ENCODE results near the gene SPTBN1.

The SPTBN1 gene

DNA sequence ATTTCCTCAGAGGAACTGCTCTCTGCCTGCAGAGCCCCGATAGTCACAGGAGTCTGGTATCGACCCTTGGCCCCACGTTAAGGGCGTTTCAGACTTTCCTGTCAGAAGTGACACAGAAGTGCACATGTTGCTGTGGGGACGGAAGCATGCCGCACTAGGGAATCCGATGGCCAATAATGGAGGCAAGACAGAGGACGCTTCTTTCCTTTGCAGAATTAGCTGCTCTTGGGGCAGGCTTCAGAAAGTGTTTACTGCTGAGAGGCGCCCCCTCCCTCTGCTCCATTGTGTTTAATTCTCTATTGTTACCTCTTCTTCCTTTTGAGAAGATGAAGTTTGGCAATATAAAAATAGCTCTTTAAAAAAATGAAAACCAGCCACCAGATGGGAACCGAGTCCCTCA lies 148.7 kb downstream of the SPTBN1 start:
- CTCF ChIA-PET = interaction anchor here (0.8 to 1.9 kb wide), 8 partner anchors 11 to 498 kb away, joined by 3 to 17 read pairs (median 4); no protein-coding TSS in a partner anchor
- Mint-ChIP-seq H3K9me3 (no peaks in the 10 kb centered on the region), H3K27me3 (no peaks in the 10 kb centered on the region), H3K4me1 (peaks cover 91% of the 10 kb centered on the region), H3K36me3 (peaks cover 56% of the 10 kb centered on the region), H3K4me3 (no peak overlapping the region), H3K27ac (peak overlapping the region; percentile 43)
- peak; percentile 28 for DNase-seq

DNA sequence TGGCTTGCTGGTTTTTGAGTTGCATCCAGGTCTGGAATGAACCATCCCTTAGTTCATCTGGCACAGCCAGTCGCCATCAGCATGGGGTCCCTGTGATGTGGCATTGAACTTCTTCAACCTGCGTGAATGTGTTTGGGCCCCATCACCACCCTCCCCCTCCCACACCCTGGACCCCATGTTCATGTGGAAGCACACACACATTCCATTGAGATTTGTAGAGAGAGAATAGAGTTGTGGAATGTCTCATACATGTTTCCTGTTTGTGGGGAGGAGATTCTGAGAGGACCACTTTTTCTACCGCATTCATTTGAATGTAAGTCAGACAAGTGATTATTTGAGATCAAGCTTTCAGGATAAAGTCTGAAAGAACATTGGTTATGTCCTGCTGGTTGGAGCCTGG lies 149.7 kb downstream of the SPTBN1 start:
- Mint-ChIP-seq H3K27ac (peak overlapping the region; percentile 66), H3K9me3 (no peaks in the 10 kb centered on the region), H3K36me3 (peaks cover 49% of the 10 kb centered on the region), H3K4me1 (peaks cover 88% of the 10 kb centered on the region), H3K27me3 (no peaks in the 10 kb centered on the region), H3K4me3 (peak overlapping the region; percentile 6)
- CTCF ChIA-PET = interaction anchor here (1.3 to 1.8 kb wide), 4 partner anchors 15 to 52 kb away, joined by 3 to 17 read pairs (median 4); no protein-coding TSS in a partner anchor
- no peak for DNase-seq

DNA sequence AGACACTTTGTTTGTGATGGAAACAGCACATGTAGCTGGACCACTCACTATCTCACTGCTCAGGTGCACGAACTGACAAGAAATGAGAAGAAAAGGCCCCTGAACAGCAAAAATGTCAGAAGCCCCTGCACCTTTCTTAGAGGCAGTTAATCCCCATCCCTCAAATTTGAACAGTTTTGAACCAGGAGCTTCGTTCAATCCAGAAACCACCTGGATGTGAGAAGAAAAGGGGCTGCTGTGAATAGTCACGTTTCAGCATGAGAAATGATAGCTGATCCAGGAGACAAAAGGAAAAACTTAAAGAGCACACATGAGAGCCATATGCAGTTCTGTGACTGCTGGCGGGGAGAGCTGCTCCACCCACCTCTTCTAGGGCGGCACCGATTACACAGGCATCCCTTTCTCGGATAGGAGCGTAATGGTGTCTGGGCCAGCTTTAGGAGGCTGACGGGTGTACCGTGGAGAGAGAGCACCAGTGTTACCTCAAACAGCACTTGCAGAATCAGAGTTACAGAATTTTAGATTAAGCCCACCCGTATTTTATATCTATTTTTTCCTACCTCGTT lies 150.3 kb downstream of the SPTBN1 start:
- Mint-ChIP-seq H3K27ac (no peak overlapping the region), H3K9me3 (no peaks in the 10 kb centered on the region), H3K36me3 (peaks cover 42% of the 10 kb centered on the region), H3K4me1 (peaks cover 83% of the 10 kb centered on the region), H3K4me3 (peak overlapping the region; percentile 29), H3K27me3 (no peaks in the 10 kb centered on the region)
- DNase-seq = peak; percentile 64
- CTCF ChIA-PET = interaction anchor here (1.7 to 1.8 kb wide), 2 partner anchors 48 to 52 kb away, joined by 3 to 17 read pairs; no protein-coding TSS in a partner anchor

DNA sequence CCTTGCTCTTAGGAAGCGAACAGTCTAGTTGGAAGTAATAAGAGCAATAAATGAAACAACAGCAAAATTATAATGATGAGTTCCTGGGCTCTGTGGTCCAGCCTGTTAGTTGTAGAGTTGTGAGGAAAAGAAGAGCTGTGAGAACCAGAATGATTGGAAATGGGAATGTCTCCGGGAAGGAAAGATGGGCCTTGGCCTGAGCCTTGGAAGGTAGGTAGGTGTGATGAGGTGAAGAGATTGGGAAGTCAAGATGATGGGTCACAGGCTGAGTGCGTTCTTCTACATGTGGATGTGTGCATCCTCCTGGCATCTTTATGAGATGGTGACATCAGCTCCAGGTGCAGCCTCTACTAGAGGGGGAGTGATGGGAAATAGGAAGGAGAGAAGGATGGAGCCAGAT lies 152.1 kb downstream of the SPTBN1 start:
- Mint-ChIP-seq H3K4me1 (peaks cover 67% of the 10 kb centered on the region), H3K4me3 (no peak overlapping the region), H3K9me3 (no peaks in the 10 kb centered on the region), H3K27me3 (no peaks in the 10 kb centered on the region), H3K27ac (no peak overlapping the region), H3K36me3 (peaks cover 40% of the 10 kb centered on the region)
- no peak for DNase-seq
- CTCF ChIA-PET = no interaction called here

DNA sequence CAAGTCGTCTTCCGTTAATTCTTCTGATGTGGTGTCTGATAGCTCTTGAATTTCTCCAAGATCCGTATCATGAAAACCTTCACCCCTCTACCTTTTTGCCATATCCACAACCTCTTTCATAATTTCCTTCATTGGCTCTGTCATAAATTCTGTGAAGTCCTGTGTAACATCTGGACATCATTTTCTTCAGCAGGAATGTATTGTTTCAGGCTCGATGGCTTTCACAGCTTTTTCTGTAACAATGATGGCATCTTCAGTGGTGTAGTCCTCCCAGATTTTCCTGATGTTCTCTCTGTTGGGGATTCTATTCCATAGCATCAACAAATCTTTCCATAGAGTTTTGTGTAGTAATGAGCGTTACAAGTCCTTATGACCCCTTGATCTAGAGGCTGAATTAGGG lies 153.1 kb downstream of the SPTBN1 start:
- H3K4me1 Mint-ChIP-seq = peaks cover 61% of the 10 kb centered on the region
- peak overlapping the region; percentile 31 for H3K27ac Mint-ChIP-seq
- CTCF ChIA-PET = no interaction called here

DNA sequence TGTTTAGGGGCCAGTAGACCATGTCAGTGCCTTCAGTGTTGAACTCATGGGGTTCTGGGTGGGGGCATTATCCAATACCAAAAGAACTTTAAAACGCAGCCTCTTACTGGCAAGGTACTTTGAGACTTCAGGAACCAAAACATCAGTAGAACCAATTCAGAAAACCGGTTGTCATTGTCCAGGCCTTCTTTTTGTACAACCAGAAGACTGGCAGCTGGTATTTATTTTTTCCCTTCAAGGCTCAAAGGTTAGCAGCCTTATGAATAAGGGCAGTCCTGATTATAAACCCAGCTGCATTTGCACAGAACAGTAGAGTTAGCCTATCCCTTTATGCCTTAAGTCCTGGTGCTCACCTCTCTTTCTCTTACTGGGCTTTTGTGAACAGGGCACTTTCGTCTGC lies 153.5 kb downstream of the SPTBN1 start:
- CTCF ChIA-PET = interaction anchor here (0.7 kb wide), 1 partner anchor 86 kb away, joined by 3 read pairs; no protein-coding TSS in a partner anchor
- peak overlapping the region; percentile 31 for H3K27ac Mint-ChIP-seq
- H3K4me1 Mint-ChIP-seq = peaks cover 57% of the 10 kb centered on the region

More for the DNA sequence above, 153.1 kb downstream of the SPTBN1 start:
- Mint-ChIP-seq H3K4me3 (no peak overlapping the region), H3K27me3 (no peaks in the 10 kb centered on the region), H3K9me3 (no peaks in the 10 kb centered on the region), H3K36me3 (peaks cover 48% of the 10 kb centered on the region)
- DNase-seq = no peak

DNA sequence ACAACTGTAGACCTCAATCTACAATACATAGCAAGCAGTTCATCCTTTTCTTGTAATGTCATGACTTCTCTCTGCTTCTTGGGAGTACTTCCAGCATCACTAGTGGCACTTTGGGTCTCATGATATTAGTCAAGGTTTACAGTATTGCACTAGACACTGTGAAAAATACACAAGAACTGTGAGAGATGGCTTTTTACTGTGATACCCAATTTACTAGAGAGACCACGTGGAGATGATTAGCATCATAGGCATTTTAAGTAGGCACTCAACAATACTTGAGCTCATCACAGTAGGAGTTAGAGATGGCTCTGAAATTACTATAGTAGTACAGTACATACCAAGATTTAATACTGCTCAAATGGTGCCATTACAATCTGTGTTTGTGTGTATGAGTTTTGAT lies 154.6 kb downstream of the SPTBN1 start:
- no peak overlapping the region for H3K4me3 Mint-ChIP-seq
- peaks cover 46% of the 10 kb centered on the region for H3K4me1 Mint-ChIP-seq
- DNase-seq = no peak
- H3K9me3 Mint-ChIP-seq = no peaks in the 10 kb centered on the region
- CTCF ChIA-PET = interaction anchor here (0.7 kb wide), 1 partner anchor 87 kb away, joined by 3 read pairs; no protein-coding TSS in a partner anchor
- no peak overlapping the region for H3K27ac Mint-ChIP-seq
- no peaks in the 10 kb centered on the region for H3K27me3 Mint-ChIP-seq
- peaks cover 55% of the 10 kb centered on the region for H3K36me3 Mint-ChIP-seq

More for the DNA sequence above, 153.5 kb downstream of the SPTBN1 start:
- H3K9me3 Mint-ChIP-seq = no peaks in the 10 kb centered on the region
- DNase-seq = no peak
- H3K4me3 Mint-ChIP-seq = no peak overlapping the region
- H3K27me3 Mint-ChIP-seq = no peaks in the 10 kb centered on the region
- H3K36me3 Mint-ChIP-seq = peaks cover 48% of the 10 kb centered on the region

DNA sequence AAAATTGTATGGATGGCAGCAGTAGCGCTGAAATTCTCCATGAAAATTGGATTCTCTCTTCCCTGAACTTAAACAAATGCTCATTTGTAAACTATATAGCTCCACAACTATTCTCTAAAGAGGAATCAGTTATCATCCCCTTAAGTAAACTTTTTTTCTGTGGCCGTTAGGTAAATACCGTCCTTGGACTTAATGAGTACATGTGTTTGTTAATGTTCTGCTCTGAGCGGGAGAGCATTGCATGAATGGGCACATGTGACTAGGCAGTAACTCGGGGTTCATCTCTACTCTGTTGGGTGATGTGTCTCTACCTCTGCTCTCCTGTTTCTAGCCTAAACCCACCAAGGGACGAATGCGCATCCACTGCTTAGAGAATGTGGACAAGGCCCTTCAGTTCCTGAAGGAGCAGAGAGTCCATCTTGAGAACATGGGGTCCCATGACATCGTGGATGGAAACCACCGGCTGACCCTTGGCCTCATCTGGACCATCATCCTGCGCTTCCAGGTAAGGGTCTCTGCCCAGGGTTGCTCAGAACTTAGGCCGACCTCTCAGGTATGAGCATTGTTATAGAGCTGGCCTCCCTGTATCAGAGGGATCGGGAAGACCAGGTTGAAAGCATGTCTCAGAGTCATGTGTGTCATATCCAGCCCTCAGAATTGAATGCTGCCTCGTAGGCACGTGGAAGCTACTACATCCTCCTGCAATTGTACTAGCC lies 155.9 kb downstream of the SPTBN1 start:
- H3K9me3 Mint-ChIP-seq = no peaks in the 10 kb centered on the region
- CTCF ChIA-PET = interaction anchor here (0.9 kb wide), 1 partner anchor 15 kb away, joined by 3 read pairs; no protein-coding TSS in a partner anchor
- no peak overlapping the region for H3K27ac Mint-ChIP-seq
- H3K36me3 Mint-ChIP-seq = peaks cover 54% of the 10 kb centered on the region
- H3K27me3 Mint-ChIP-seq = no peaks in the 10 kb centered on the region
- no peak for DNase-seq
- H3K4me1 Mint-ChIP-seq = peaks cover 33% of the 10 kb centered on the region
- no peak overlapping the region for H3K4me3 Mint-ChIP-seq

DNA sequence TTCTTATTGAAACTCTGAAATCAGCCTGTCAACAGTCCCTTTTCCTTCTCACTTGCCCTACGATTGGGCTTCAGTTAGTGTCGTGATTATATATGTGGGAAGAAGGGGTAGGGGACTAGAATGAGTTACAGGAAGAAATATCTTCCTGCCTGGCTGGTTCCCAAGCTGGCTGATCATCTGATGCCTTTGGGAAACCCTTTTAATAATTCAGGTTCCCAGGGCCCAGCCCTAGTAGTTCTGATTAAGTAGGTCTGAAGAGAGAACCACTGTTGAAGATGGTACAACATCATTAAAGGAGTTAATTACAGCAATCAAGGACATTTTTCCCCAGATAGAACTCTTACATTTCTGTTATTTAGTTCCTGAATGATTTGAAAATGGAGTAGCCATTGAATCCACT lies 157.3 kb downstream of the SPTBN1 start:
- H3K27me3 Mint-ChIP-seq = no peaks in the 10 kb centered on the region
- H3K9me3 Mint-ChIP-seq = no peaks in the 10 kb centered on the region
- peaks cover 60% of the 10 kb centered on the region for H3K36me3 Mint-ChIP-seq
- no peak for DNase-seq
- H3K4me1 Mint-ChIP-seq = peaks cover 31% of the 10 kb centered on the region
- no peak overlapping the region for H3K4me3 Mint-ChIP-seq
- CTCF ChIA-PET = interaction anchor here (1.0 kb wide), 1 partner anchor 24 kb away, joined by 3 read pairs; no protein-coding TSS in a partner anchor
- no peak overlapping the region for H3K27ac Mint-ChIP-seq

DNA sequence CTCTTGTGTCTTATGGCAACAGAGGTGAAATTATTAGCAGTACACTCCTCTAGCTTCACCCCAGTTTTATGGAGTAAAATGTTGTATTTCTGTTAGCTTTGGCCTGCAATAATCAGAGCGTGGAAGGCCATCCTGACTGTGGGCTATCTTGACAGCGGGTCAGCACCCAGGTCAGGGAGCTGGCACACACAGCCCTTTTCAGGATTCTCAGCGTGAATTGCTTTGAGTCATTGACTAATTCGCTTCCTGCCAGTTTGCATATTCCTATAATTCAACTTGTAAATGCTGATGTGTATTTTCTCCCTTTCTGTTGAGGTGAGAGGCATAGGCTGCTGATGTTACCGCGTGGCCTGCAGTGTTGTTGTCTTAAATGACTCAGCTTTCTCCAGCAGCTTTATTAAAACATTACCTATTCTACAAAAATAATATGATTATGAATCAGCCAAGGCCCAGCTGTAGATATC lies 157.7 kb downstream of the SPTBN1 start:
- Mint-ChIP-seq H3K36me3 (peaks cover 63% of the 10 kb centered on the region), H3K27ac (no peak overlapping the region), H3K27me3 (no peaks in the 10 kb centered on the region), H3K4me3 (no peak overlapping the region), H3K9me3 (no peaks in the 10 kb centered on the region), H3K4me1 (peaks cover 34% of the 10 kb centered on the region)
- DNase-seq = no peak
- CTCF ChIA-PET = interaction anchor here (1.0 to 1.6 kb wide), 2 partner anchors 23 to 52 kb away, joined by 3 to 5 read pairs; no protein-coding TSS in a partner anchor

DNA sequence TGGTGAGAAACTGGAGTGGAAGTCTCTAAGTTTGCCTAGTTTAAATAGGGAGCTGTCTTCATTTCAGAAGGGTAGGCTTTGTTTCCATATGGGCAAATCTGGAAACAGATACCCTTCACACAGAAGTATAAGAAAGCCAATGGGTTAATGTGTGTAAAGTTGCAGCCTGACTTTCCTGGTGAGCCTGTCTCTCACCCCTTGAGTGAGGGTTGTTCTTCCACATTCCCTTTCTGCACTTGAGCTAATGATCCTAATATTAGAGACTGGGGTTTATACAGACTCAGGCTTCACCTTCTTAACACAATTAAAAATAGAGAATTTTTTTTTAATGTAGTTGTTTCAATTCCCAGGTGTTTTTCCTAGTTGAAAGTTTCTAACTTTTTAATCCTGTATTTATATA lies 158.7 kb downstream of the SPTBN1 start:
- CTCF ChIA-PET = interaction anchor here (1.6 kb wide), 1 partner anchor 51 kb away, joined by 5 read pairs; no protein-coding TSS in a partner anchor
- Mint-ChIP-seq H3K36me3 (peaks cover 66% of the 10 kb centered on the region), H3K9me3 (no peaks in the 10 kb centered on the region), H3K4me1 (peaks cover 35% of the 10 kb centered on the region), H3K27me3 (no peaks in the 10 kb centered on the region), H3K4me3 (no peak overlapping the region), H3K27ac (no peak overlapping the region)
- DNase-seq = no peak

DNA sequence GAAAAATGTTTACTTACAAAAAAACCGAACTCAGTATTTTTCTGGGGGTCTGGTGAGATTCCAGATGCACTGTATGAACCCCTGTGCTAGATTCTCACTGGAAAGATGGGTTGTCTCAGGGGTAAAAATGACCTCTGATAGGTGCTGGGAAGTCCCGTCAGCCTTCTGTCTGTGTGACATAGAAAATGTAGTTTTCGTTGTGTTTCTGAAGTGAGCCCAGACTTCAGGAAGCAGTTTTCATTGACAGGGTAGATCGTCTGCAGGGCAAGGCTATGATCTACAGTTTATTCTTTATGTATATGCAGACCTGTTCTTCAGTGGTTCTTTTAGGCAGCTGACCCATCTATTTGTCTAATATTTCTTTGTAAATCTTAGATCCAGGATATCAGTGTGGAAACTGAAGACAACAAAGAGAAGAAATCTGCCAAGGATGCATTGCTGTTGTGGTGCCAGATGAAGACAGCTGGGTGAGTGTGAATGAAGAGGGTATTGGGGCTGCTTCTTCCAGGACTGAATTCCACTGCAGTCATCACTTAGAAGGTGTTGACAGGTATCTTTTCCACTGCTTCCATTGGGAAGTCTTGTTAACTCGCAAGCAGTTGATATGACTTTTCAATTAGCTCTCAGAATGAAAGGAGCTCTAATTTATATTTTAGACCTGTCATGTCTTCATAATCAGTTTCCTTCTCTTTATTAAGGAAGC lies 159.9 kb downstream of the SPTBN1 start:
- H3K27me3 Mint-ChIP-seq = no peaks in the 10 kb centered on the region
- no peak for DNase-seq
- H3K4me1 Mint-ChIP-seq = peaks cover 32% of the 10 kb centered on the region
- no peaks in the 10 kb centered on the region for H3K9me3 Mint-ChIP-seq
- H3K4me3 Mint-ChIP-seq = no peak overlapping the region
- CTCF ChIA-PET = interaction anchor here (1.2 to 1.8 kb wide), 2 partner anchors 11 to 92 kb away, joined by 3 to 6 read pairs; no protein-coding TSS in a partner anchor
- H3K27ac Mint-ChIP-seq = no peak overlapping the region
- peaks cover 76% of the 10 kb centered on the region for H3K36me3 Mint-ChIP-seq

DNA sequence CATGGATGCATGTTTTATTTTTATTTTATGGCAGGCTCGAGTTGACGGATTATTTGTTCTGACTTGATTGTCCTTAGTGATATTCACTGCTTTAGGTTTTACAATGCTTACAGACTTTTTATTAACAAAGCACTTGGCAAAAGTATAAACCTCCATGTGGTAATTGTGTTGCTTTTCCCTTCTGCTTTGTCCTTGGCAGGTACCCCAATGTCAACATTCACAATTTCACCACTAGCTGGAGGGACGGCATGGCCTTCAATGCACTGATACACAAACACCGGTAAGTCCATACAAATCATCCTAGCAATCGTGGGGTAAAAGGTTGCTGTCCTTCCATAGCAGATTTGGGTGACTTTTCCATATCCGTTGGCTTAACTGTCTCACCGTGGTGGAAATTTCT lies 161.3 kb downstream of the SPTBN1 start:
- Mint-ChIP-seq H3K4me1 (peaks cover 30% of the 10 kb centered on the region), H3K4me3 (no peak overlapping the region), H3K27ac (no peak overlapping the region), H3K9me3 (no peaks in the 10 kb centered on the region), H3K36me3 (peaks cover 82% of the 10 kb centered on the region), H3K27me3 (no peaks in the 10 kb centered on the region)
- no peak for DNase-seq
- CTCF ChIA-PET = interaction anchor here (1.3 kb wide), 1 partner anchor 21 kb away, joined by 3 read pairs; no protein-coding TSS in a partner anchor
